ENCODE measurements around the gene BIRC3. TPM values are rescaled to one million over a fixed set of nuclear protein-coding genes. Genes with fewer than 3 reads are reported as not detected.

The BIRC3 gene
- polyA plus RNA-seq, 1 donor (not counting 4 experiments of a cell fraction or from before 2014, with no cell fraction given): 2.1 TPM

- no peak overlapping the region for H3K4me3 ChIP-seq (ENCODE audit: control insufficient read depth in 2 of 3, extremely low read depth in 1 of 3, insufficient read depth in 2 of 3, low read depth in 1 of 3, low read length in 3 of 3)
- H2AFZ ChIP-seq (ENCODE audit: control insufficient read depth, low read length): no peak overlapping the region
- TF ChIP-seq EZH2 (IDR thresholded peaks at IDR 0.05; ENCODE audit: low read length) (no peak), CTCF (optimal IDR thresholded peaks at IDR 0.05 in 1 of 3, IDR thresholded peaks at IDR 0.05 in 1 of 3, conservative IDR thresholded peaks at IDR 0.05 in 1 of 3; ENCODE audit: extremely low read depth in 1 of 3, insufficient read depth in 2 of 3, low read length in 3 of 3) (no peak)
- no peaks in the 10 kb centered on the region for H3K9me3 ChIP-seq (ENCODE audit: control insufficient read depth, low read depth, low read length)
- no peaks in the 10 kb centered on the region for H3K9me1 ChIP-seq (ENCODE audit: control insufficient read depth, extremely low read depth, insufficient read depth, low read length)
- peaks cover 0 to 2% of the 10 kb centered on the region in 2 experiments for H3K36me3 ChIP-seq (ENCODE audit: control insufficient read depth in 2 of 2, extremely low read depth in 1 of 2, insufficient read depth in 2 of 2, low read length in 2 of 2)
- H3K27me3 ChIP-seq (ENCODE audit: control insufficient read depth, extremely low read depth, insufficient read depth, low read length): no peaks in the 10 kb centered on the region
- H3K4me1 ChIP-seq (ENCODE audit: control insufficient read depth, extremely low read depth, insufficient read depth, low read length): peaks cover 19% of the 10 kb centered on the region
- no peak overlapping the region for H3K27ac ChIP-seq (ENCODE audit: control insufficient read depth, insufficient read depth, low read length)
- H3K79me2 ChIP-seq (ENCODE audit: control insufficient read depth, insufficient read depth, low read length): no peaks in the 10 kb centered on the region
- H4K20me1 ChIP-seq (ENCODE audit: control insufficient read depth, extremely low read depth, insufficient read depth, low read length): no peaks in the 10 kb centered on the region
- FAIRE-seq (no peak), DNase-seq (ENCODE audit: low read depth, low spot score) (no peak)
- H3K4me2 ChIP-seq (ENCODE audit: control insufficient read depth, extremely low read depth, insufficient read depth, low read depth, low read length): no peak overlapping the region
- no peak overlapping the region for H3K9ac ChIP-seq (ENCODE audit: control insufficient read depth, extremely low read depth, insufficient read depth, low read length)
- dilution Hi-C loops (cut with MboI; ENCODE audit: extremely low pct_ligation_motif_present, low sequenced_read_pairs): no loop called here
These were observed 14.1 kb downstream of the BIRC3 start for GRCh38 chr11:102331341-102331740.

- no peaks in the 10 kb centered on the region for H3K79me2 ChIP-seq (ENCODE audit: control insufficient read depth, insufficient read depth, low read length)
- peaks cover 19% of the 10 kb centered on the region for H3K4me1 ChIP-seq (ENCODE audit: control insufficient read depth, extremely low read depth, insufficient read depth, low read length)
- no peaks in the 10 kb centered on the region for H4K20me1 ChIP-seq (ENCODE audit: control insufficient read depth, extremely low read depth, insufficient read depth, low read length)
- dilution Hi-C loops (cut with MboI; ENCODE audit: extremely low pct_ligation_motif_present, low sequenced_read_pairs): no loop called here
- peak; percentile 32 for FAIRE-seq
- H3K4me2 ChIP-seq (ENCODE audit: control insufficient read depth, extremely low read depth, insufficient read depth, low read depth, low read length): peak overlapping the region; percentile 41
- DNase-seq (ENCODE audit: low read depth, low spot score): no peak
- H3K9ac ChIP-seq (ENCODE audit: control insufficient read depth, extremely low read depth, insufficient read depth, low read length): no peak overlapping the region
- peaks cover 0 to 2% of the 10 kb centered on the region in 2 experiments for H3K36me3 ChIP-seq (ENCODE audit: control insufficient read depth in 2 of 2, extremely low read depth in 1 of 2, insufficient read depth in 2 of 2, low read length in 2 of 2)
- TF ChIP-seq CTCF (optimal IDR thresholded peaks at IDR 0.05 in 1 of 3, IDR thresholded peaks at IDR 0.05 in 1 of 3, conservative IDR thresholded peaks at IDR 0.05 in 1 of 3; ENCODE audit: extremely low read depth in 1 of 3, insufficient read depth in 2 of 3, low read length in 3 of 3): no peak
- no peak for TF ChIP-seq EZH2 (IDR thresholded peaks at IDR 0.05; ENCODE audit: low read length)
- H3K27me3 ChIP-seq (ENCODE audit: control insufficient read depth, extremely low read depth, insufficient read depth, low read length): no peaks in the 10 kb centered on the region
- no peak overlapping the region for H2AFZ ChIP-seq (ENCODE audit: control insufficient read depth, low read length)
- H3K9me3 ChIP-seq (ENCODE audit: control insufficient read depth, low read depth, low read length): no peaks in the 10 kb centered on the region
- no peaks in the 10 kb centered on the region for H3K9me1 ChIP-seq (ENCODE audit: control insufficient read depth, extremely low read depth, insufficient read depth, low read length)
- no peak overlapping the region for H3K27ac ChIP-seq (ENCODE audit: control insufficient read depth, insufficient read depth, low read length)
- no peak overlapping the region for H3K4me3 ChIP-seq (ENCODE audit: control insufficient read depth in 2 of 3, extremely low read depth in 1 of 3, insufficient read depth in 2 of 3, low read depth in 1 of 3, low read length in 3 of 3)
These were observed 15.3 kb downstream of the BIRC3 start for GRCh38 chr11:102332611-102332994.

Measured in keratinocyte (primary cell).